Esophagus squamous epithelium (tissue), 4 donors: ENCODE measurements around the gene SYTL3.

Experiments used
- POLR2A ChIP-seq, 4 donors: fragments of 450-650 bp; IDR thresholded peaks; one replicate each; pipeline ENCODE4 v1.6.1; 2017; ENCODE audit warnings: antibody characterized with exemption in 4 of 4, mild to moderate bottlenecking in 4 of 4, moderate library complexity in 3 of 4
- TF ChIP-seq, protein P1 (sequence below), 6 experiments: fragments of 450-650 bp in 4 of 6; fragments of 200-600 bp in 2 of 6; sonication (generic) in 2 of 6; IDR thresholded peaks; one replicate each; pipeline ENCODE4 v1.5.1; 2016 to 2019; ENCODE audit warnings: antibody characterized with exemption in 6 of 6, mild to moderate bottlenecking in 4 of 6, moderate library complexity in 4 of 6

DNA sequence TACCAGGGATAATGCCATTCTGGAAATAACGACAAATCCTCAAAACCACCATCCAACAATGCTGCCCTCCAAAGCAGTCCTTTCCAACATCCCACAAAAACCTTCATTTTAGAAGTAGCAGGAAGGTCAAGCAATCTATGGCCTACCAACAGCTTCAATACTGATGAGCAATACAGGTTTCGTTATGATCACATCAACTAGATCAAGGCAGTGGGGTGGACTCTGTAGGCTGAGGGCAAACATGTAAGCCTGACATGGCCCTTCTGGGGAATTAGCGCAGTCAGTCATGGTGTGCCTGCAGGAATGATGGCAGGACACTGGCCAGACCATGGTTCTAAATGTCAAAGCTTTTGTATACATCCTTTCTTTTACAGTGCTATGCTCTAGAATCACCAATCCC lies 127.7 kb downstream of the SYTL3 start:
- TF ChIP-seq, protein P1, sequence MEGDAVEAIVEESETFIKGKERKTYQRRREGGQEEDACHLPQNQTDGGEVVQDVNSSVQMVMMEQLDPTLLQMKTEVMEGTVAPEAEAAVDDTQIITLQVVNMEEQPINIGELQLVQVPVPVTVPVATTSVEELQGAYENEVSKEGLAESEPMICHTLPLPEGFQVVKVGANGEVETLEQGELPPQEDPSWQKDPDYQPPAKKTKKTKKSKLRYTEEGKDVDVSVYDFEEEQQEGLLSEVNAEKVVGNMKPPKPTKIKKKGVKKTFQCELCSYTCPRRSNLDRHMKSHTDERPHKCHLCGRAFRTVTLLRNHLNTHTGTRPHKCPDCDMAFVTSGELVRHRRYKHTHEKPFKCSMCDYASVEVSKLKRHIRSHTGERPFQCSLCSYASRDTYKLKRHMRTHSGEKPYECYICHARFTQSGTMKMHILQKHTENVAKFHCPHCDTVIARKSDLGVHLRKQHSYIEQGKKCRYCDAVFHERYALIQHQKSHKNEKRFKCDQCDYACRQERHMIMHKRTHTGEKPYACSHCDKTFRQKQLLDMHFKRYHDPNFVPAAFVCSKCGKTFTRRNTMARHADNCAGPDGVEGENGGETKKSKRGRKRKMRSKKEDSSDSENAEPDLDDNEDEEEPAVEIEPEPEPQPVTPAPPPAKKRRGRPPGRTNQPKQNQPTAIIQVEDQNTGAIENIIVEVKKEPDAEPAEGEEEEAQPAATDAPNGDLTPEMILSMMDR (IDR thresholded peaks at IDR 0.05): no peak
- no peak for TF ChIP-seq POLR2A (IDR thresholded peaks at IDR 0.05)
